HUES48 (cell line): ENCODE measurements around the gene SLC13A2.
"Not testable (repeated sequence)": the region's sequence is repeated elsewhere in the genome, so short reads cannot be mapped to it uniquely, and the experiment has no call there.

Source experiments
- H3K27ac ChIP-seq: one replicate; pipeline ENCODE4 v1.7.0; 2013; ENCODE audit warnings: low read depth, low read length, inconsistent platforms
- H3K27me3 ChIP-seq: 2 replicates; pipeline ENCODE4 v1.6.1; 2013; ENCODE audit warnings: mild to moderate bottlenecking, low read length; ENCODE audit not compliant: control insufficient read depth, insufficient read depth
- H3K36me3 ChIP-seq: 2 replicates; pipeline ENCODE4 v1.6.1; 2013; ENCODE audit warnings: low read length; ENCODE audit not compliant: control insufficient read depth, insufficient read depth
- H3K4me1 ChIP-seq: 2 replicates; pipeline ENCODE4 v1.6.1; 2013; ENCODE audit warnings: mild to moderate bottlenecking, low read length; ENCODE audit not compliant: control insufficient read depth, insufficient read depth
- H3K4me3 ChIP-seq: 2 replicates; pipeline ENCODE4 v1.5.1; 2013; ENCODE audit warnings: mild to moderate bottlenecking, low read depth, low read length
- H3K9ac ChIP-seq: 2 replicates; pipeline ENCODE4 v1.6.1; 2013; ENCODE audit warnings: mild to moderate bottlenecking, low read depth, low read length, moderate library complexity
- H3K9me3 ChIP-seq: 2 replicates; pipeline ENCODE4 v1.6.1; 2013; ENCODE audit warnings: low read length; ENCODE audit not compliant: control insufficient read depth, insufficient read depth

The SLC13A2 gene

DNA sequence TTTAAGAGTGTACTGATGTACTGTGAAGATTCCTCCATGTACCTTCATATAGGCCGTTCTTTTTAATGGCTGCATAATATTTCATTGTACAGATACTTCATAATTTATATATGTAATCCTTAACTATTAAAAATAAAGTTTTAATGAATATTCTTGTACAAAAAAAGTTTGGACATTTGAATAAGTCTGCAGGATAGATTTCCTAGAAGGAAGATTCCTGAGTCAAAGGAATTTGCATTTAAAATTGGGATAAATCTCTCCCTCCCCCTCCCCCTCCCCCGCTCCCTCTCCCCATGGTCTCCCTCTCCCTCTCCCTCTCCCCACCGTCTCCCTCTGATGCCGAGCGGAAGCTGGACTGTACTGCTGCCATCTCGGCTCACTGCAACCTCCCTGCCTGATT lies 15.6 kb upstream of the SLC13A2 start:
- Histone ChIP-seq H3K9ac (no peak overlapping the region), H3K27ac (no peak overlapping the region), H3K36me3 (no peaks in the 10 kb centered on the region), H3K27me3 (no peaks in the 10 kb centered on the region), H3K4me1 (no peaks in the 10 kb centered on the region), H3K4me3 (no peak overlapping the region), H3K9me3 (peaks cover 4% of the 10 kb centered on the region; the same call in 1 of the 2 replicates)

DNA sequence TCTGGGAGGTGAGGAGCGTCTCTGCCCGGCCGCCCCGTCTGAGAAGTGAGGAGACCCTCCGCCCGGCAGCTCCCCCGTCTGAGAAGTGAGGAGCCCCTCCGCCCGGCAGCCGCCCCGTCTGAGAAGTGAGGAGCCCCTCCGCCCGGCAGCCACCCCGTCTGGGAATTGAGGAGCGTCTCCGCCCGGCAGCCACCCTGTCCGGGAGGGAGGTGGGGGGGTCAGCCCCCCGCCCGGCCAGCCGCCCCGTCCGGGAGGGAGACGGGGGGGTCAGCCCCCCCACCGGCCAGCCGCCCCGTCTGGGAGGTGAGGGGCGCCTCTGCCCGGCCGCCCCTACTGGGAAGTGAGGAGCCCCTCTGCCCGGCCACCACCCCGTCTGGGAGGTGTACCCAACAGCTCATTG lies 14.6 kb upstream of the SLC13A2 start:
- not testable (repeated sequence) for H3K27ac ChIP-seq, H3K4me3 ChIP-seq, H3K9ac ChIP-seq, H3K4me1 ChIP-seq, H3K27me3 ChIP-seq, H3K36me3 ChIP-seq, H3K9me3 ChIP-seq

DNA sequence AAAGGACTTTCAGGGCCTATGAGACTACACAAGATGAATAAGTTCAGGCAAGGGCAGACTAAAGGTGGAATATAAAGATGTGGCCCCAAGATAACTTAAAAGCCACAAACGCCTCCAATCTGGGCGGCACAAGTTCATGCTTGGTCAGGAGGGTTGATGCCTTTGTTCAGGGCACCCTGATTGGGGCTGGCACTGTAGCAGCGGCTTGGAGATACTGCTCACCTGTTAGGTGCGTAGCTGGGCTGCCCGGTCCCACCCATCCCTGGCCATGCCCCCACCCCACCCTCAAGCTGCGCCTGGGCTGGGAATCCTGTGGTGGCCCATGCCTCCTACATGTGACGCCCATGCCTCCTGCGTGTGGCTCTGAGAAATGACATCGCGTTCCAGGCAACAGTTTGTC lies 12.5 kb upstream of the SLC13A2 start:
- Histone ChIP-seq H3K36me3 (no peaks in the 10 kb centered on the region), H3K27ac (no peak overlapping the region), H3K9ac (no peak overlapping the region), H3K4me1 (no peaks in the 10 kb centered on the region), H3K4me3 (no peak overlapping the region), H3K9me3 (peaks cover 4% of the 10 kb centered on the region; the same call in 1 of the 2 replicates), H3K27me3 (no peaks in the 10 kb centered on the region)

DNA sequence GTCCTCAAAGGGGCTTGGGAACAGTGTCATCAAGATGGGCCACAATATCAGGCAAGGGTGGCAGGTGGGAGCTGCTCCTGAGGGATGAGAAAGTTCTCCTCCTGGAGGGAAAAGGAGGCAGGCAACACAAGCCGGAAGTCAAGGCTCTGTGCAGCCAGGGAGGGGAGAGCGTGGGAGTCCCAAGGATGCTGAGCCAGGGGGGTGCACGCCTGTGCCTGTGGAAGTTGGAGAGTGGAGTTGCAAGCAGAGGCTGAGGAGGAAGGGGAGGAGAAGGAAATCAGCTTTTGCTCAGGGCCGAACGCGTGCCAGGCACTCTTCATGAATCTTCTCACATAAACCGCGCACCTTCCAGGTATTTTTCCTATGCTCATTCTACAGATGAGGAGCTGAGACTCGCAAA lies 7.4 kb upstream of the SLC13A2 start:
- no peaks in the 10 kb centered on the region for H3K4me1 ChIP-seq
- H3K9me3 ChIP-seq = no peaks in the 10 kb centered on the region
- no peak overlapping the region for H3K9ac ChIP-seq
- no peak overlapping the region for H3K27ac ChIP-seq
- no peaks in the 10 kb centered on the region for H3K27me3 ChIP-seq
- no peak overlapping the region for H3K4me3 ChIP-seq
- H3K36me3 ChIP-seq = no peaks in the 10 kb centered on the region

DNA sequence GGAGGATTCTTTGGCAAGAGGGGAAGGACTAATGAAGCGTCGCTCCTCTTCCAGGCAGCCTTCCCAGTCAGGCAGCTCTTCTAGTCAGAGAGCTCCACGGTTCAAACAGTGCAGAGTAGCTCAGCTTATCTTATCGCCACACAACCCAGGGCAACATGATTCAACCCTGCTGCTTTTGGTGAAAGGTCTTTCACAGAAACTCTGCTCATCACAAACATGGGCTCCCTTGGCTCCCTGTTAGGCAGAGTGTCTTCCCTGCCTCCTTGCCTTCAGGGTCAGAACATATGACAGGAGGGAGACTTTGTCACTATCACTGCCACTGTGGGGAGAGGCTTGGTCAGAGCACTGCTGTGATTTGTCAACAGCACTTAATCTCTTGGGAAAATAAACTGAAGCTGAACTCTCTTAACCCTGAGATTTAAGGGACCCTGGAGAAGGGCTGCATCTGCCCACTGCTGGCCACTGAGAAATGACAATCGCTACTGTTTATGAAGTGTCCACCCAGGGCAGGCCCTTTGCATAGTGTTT lies 6.9 kb upstream of the SLC13A2 start:
- no peak overlapping the region for H3K27ac ChIP-seq
- H3K36me3 ChIP-seq = no peaks in the 10 kb centered on the region
- H3K9me3 ChIP-seq = no peaks in the 10 kb centered on the region
- no peak overlapping the region for H3K4me3 ChIP-seq
- no peaks in the 10 kb centered on the region for H3K27me3 ChIP-seq
- no peaks in the 10 kb centered on the region for H3K4me1 ChIP-seq
- no peak overlapping the region for H3K9ac ChIP-seq

DNA sequence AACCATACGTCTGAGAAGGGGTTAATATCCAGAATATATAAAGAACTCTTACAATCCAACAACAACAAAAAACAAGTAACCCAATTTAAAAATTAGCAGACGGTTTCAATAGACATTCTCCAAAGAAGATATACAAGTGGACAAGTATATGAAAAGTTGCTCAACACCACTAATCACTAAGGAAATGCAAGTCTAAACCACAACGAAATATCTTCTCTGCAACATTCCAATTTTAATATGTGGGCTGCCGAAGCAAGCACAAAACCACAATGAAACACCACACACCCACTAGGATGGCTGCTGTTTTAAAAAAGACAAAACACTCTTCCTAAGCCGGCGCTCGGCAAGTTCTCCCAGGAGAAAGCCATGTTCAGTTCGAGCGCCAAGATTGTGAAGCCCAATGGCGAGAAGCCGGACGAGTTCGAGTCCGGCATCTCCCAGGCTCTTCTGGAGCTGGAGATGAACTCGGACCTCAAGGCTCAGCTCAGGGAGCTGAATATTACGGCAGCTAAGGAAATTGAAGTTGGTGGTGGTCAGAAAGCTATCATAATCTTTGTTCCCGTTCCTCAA lies 5.9 kb upstream of the SLC13A2 start:
- Histone ChIP-seq H3K27me3 (no peaks in the 10 kb centered on the region), H3K4me3 (no peak overlapping the region), H3K9ac (no peak overlapping the region), H3K9me3 (no peaks in the 10 kb centered on the region), H3K4me1 (no peaks in the 10 kb centered on the region), H3K36me3 (no peaks in the 10 kb centered on the region), H3K27ac (no peak overlapping the region)

DNA sequence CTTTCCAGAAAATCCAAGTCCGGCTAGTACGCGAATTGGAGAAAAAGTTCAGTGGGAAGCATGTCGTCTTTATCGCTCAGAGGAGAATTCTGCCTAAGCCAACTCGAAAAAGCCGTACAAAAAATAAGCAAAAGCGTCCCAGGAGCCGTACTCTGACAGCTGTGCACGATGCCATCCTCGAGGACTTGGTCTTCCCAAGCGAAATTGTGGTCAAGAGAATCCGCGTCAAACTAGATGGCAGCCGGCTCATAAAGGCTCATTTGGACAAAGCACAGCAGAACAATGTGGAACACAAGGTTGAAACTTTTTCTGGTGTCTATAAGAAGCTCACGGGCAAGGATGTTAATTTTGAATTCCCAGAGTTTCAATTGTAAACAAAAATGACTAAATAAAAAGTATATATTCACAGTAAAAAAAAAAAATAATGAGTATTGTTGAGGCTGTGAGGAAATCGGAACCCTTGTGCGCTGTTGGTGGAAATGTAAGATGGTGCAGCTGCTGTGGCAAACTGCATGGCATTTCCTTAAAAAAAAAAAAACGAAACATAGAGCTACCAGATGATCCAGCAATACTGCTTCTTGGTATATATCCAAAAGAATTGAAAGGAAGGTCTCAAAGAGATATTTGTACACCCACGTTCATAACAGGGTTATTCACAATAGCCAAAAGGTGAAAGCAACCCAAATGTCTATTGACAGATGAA lies 5.3 kb upstream of the SLC13A2 start:
- not testable (repeated sequence) for H3K9ac ChIP-seq, H3K27me3 ChIP-seq, H3K27ac ChIP-seq, H3K9me3 ChIP-seq, H3K4me3 ChIP-seq, H3K4me1 ChIP-seq, H3K36me3 ChIP-seq

DNA sequence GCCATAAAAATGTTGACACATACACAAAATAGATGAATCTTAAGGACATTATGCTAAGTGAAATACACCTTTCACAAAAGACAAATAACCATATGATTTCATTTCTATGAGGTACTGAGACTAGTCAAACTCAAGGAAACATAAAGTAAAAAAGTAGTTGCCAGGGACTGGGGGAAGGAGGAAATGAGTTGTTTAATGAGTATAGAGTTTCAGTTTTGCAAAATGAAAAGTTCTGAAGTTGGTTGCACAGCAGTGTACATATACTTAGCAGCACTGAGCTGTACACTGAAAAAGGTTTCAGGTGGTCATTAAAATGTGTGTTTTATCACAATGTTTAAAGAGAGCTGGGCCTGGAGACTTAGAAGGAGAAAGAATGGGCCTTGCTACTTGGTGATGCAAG lies 4.7 kb upstream of the SLC13A2 start:
- no peaks in the 10 kb centered on the region for H3K4me1 ChIP-seq
- no peaks in the 10 kb centered on the region for H3K27me3 ChIP-seq
- no peak overlapping the region for H3K4me3 ChIP-seq
- no peak overlapping the region for H3K27ac ChIP-seq
- no peak overlapping the region for H3K9ac ChIP-seq
- H3K9me3 ChIP-seq = no peaks in the 10 kb centered on the region
- no peaks in the 10 kb centered on the region for H3K36me3 ChIP-seq

DNA sequence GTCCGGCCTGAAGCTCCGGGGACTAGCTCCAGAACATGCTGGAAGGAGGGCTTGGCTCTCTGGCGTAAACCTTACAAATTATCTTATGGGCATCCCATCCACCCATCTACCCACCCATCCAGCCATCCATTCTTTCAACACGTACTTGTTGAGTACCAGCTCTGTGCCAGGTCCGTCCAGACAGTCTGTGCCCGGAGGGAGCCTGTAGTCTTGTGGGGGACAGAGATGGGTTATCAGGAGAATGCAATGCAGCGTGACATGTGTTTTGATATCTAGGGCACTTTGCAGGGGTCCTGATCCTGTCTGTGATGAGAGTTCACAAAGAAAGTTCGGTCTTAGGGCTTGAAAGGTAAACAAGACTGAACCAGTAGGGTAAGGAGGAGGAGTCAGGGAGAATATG lies 4.1 kb upstream of the SLC13A2 start:
- no peak overlapping the region for H3K27ac ChIP-seq

DNA sequence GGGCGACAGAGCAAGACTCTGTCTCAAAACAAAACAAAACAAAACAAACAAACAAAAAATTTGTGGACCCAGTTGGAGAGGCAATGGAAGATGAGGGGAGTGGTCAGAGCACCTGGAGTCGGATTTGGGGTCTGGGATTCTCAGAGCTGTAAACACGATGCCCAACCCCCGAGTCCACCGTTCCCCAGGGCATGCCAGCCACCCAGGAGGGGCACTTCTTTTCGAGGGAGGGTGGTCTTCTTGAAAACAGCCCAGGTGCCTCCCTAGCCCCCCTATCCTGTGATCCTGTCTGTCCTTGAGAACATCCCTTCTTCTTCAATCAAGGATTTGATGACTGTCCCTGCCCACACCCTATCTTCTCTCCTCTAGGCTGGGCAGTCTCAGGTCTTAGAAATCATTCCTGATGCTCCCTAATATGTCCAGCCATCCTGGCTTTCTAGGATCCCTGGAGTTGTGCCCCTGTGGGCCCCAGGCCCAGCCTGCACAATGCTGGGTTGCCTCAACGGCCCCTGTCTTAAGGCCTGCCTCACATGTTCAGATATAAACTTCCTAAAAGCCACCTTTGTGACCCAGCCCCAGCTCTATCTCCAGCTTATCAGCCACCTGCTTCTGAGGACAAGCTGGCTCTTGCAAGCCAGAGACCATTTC lies 3.1 kb upstream of the SLC13A2 start:
- no peaks in the 10 kb centered on the region for H3K9me3 ChIP-seq
- H3K27me3 ChIP-seq = no peaks in the 10 kb centered on the region
- no peak overlapping the region for H3K4me3 ChIP-seq
- H3K36me3 ChIP-seq = no peaks in the 10 kb centered on the region
- no peak overlapping the region for H3K9ac ChIP-seq
- H3K4me1 ChIP-seq = no peaks in the 10 kb centered on the region
- H3K27ac ChIP-seq = no peak overlapping the region

More for the DNA sequence above, 4.1 kb upstream of the SLC13A2 start:
- Histone ChIP-seq H3K9ac (no peak overlapping the region), H3K36me3 (no peaks in the 10 kb centered on the region), H3K4me3 (no peak overlapping the region), H3K27me3 (no peaks in the 10 kb centered on the region), H3K9me3 (no peaks in the 10 kb centered on the region), H3K4me1 (no peaks in the 10 kb centered on the region)

DNA sequence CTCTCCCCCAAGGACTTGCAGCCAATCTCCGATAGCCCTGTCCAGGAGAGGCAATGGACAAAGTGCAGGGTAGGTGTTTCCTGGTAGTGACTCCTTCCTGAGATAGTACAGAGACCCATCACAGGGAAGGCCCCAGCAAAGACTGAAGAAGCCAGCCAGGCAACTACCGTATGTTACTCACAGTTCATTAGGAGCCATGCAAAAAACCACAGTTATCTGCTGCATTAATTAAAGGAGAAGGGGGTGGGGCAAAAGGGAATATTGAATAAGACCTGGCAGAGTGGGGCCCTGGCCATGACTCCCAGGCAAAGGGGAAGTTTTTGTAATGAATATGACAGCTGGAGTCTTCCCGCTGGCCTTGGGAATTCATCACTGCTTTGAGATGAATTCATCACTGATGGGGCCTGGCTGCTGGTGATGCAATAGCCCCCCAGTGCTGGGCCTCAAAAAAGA lies 2.5 kb upstream of the SLC13A2 start:
- Histone ChIP-seq H3K4me3 (no peak overlapping the region), H3K4me1 (no peaks in the 10 kb centered on the region), H3K27ac (no peak overlapping the region), H3K9ac (no peak overlapping the region), H3K36me3 (no peaks in the 10 kb centered on the region), H3K9me3 (no peaks in the 10 kb centered on the region), H3K27me3 (no peaks in the 10 kb centered on the region)
